Bronchial epithelial cell (primary cell): Measurements from ENCODE around the gene CENPE. TPM values are rescaled to one million over a fixed set of nuclear protein-coding genes. Genes with fewer than 3 reads are reported as not detected.
A peak's percentile ranks its signal among the peaks of the same experiment; 100 is the strongest.

Experiments
- DNase-seq: peaks from one replicate; pipeline ENCODE4 v3.0.0-alpha.2; 2010; ENCODE audit warnings: low read depth
- FAIRE-seq: peaks from 2 replicates; lab custom pipeline; 2011; peaks lifted over from hg19 to GRCh38; lab: Jason Lieb, UNC
- H3K27me3 ChIP-seq: 2 replicates; pipeline ENCODE4 v1.5.1; 2011; ENCODE audit warnings: low read length; ENCODE audit not compliant: control insufficient read depth, insufficient read depth
- H3K36me3 ChIP-seq: 2 replicates; pipeline ENCODE4 v1.5.1; 2011; ENCODE audit warnings: low read length; ENCODE audit not compliant: control insufficient read depth, insufficient read depth
- H3K4me3 ChIP-seq: 2 replicates; pipeline ENCODE4 v1.5.1; 2011; ENCODE audit warnings: mild to moderate bottlenecking, low read depth, low read length, control low read depth
- total RNA-seq: library from RNA; depleted of rRNA; stranded (reverse); fragments of >200 nt; gene quantifications from 2 replicates; pipeline ENCODE4 v1.2.1, GENCODE V29; 2014
- TF ChIP-seq, protein P1 (sequence below): IDR thresholded peaks from 2 replicates; pipeline ENCODE4 v1.5.1; 2011; ENCODE audit warnings: mild to moderate bottlenecking, moderate library complexity, low read length, control low read depth, inconsistent platforms; ENCODE audit not compliant: insufficient read depth, severe bottlenecking

The CENPE gene
- total RNA-seq, 1 donor from 2014 or later: 6.3 TPM

GRCh38 chr4:103079621-103080020, 118.5 kb downstream of the CENPE start:
- Histone ChIP-seq H3K36me3 (no peaks in the 10 kb centered on the region), H3K27me3 (no peaks in the 10 kb centered on the region), H3K4me3 (no peak overlapping the region)
- DNase-seq (no peak), FAIRE-seq (no peak)
- TF ChIP-seq, protein P1, sequence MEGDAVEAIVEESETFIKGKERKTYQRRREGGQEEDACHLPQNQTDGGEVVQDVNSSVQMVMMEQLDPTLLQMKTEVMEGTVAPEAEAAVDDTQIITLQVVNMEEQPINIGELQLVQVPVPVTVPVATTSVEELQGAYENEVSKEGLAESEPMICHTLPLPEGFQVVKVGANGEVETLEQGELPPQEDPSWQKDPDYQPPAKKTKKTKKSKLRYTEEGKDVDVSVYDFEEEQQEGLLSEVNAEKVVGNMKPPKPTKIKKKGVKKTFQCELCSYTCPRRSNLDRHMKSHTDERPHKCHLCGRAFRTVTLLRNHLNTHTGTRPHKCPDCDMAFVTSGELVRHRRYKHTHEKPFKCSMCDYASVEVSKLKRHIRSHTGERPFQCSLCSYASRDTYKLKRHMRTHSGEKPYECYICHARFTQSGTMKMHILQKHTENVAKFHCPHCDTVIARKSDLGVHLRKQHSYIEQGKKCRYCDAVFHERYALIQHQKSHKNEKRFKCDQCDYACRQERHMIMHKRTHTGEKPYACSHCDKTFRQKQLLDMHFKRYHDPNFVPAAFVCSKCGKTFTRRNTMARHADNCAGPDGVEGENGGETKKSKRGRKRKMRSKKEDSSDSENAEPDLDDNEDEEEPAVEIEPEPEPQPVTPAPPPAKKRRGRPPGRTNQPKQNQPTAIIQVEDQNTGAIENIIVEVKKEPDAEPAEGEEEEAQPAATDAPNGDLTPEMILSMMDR: no peak

DNA sequence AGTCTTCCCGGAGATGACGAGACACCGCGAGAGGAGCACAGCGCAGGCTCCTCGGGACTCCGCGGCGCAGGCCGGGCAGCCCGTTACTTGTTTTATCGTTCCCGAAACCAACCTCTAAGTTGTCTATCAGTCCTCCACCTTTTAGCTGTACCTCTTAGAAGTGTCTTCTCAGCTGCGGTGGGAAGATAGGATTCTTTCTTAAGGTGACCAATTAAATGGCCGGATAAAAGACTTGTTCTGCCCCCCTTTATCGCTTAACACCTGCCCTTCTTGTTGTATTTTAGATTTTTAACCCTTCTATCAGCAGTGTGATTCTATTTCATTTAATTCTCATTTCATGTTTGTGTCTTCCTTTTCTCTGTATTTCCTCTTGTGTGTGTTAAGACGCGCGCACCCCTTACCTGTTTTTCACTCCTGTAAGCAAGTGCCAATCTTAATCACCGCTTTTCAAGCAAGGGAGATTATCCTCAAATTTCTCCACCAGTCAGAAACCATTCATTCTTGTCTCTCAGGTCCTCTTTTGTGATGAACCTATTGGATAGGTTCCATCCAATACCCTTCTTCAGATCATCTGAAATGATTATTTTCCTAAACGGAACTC, 121.3 kb downstream of the CENPE start, which contains the start of gene SLC9B2:
SLC9B2 (minus strand) TSS at position 15 of the 601 bp plus-strand sequence. CDS start 9,211 bp downstream, outside the sequence.
- FAIRE-seq (no peak), DNase-seq (peak; percentile 52)
- TF ChIP-seq, protein P1: no peak

GRCh38 chr4:103075894-103076746, 122.0 kb downstream of the CENPE start:
- peak overlapping the region; percentile 84 for H3K4me3 ChIP-seq
- FAIRE-seq (no peak), DNase-seq (peak; percentile 32)
- TF ChIP-seq, protein P1: no peak
- no peaks in the 10 kb centered on the region for H3K36me3 ChIP-seq
- H3K27me3 ChIP-seq: no peaks in the 10 kb centered on the region

More for the DNA sequence above, 121.3 kb downstream of the CENPE start, which contains the start of gene SLC9B2:
- H3K36me3 ChIP-seq: no peaks in the 10 kb centered on the region
- no peaks in the 10 kb centered on the region for H3K27me3 ChIP-seq
- H3K4me3 ChIP-seq: peak within 1 kb of the TSS; percentile 84

- no peak for DNase-seq
- no peaks in the 10 kb centered on the region for H3K36me3 ChIP-seq
- peak overlapping the region; percentile 84 for H3K4me3 ChIP-seq
- H3K27me3 ChIP-seq: no peaks in the 10 kb centered on the region
- TF ChIP-seq, protein P1: no peak
- FAIRE-seq: no peak
These were observed 122.7 kb downstream of the CENPE start for GRCh38 chr4:103075435-103075893.

GRCh38 chr4:103074744-103075434, 123.3 kb downstream of the CENPE start:
- TF ChIP-seq, protein P1: no peak
- FAIRE-seq (no peak), DNase-seq (peak; percentile 62)
- H3K27me3 ChIP-seq: no peaks in the 10 kb centered on the region
- no peaks in the 10 kb centered on the region for H3K36me3 ChIP-seq
- no peak overlapping the region for H3K4me3 ChIP-seq
